Glomerular endothelial cell (primary cell): ENCODE data around the gene RLN1. TPM values are rescaled to one million over a fixed set of nuclear protein-coding genes. Genes with fewer than 3 reads are reported as not detected.
"Not testable (repeated sequence)": the region's sequence is repeated elsewhere in the genome, so short reads cannot be mapped to it uniquely, and the experiment has no call there.

Source experiments
- DNase-seq: peaks from one replicate; pipeline ENCODE4 v3.0.0-alpha.2; 2011; ENCODE audit warnings: low read depth, low spot score; ENCODE audit errors: extremely low read depth
- total RNA-seq: library from RNA; depleted of rRNA; stranded (reverse); fragments of >200 nt; gene quantifications from 2 replicates; pipeline ENCODE4 v1.2.3, GENCODE V29; 2015

The RLN1 gene
- total RNA-seq, 1 donor from 2014 or later = not detected

DNA sequence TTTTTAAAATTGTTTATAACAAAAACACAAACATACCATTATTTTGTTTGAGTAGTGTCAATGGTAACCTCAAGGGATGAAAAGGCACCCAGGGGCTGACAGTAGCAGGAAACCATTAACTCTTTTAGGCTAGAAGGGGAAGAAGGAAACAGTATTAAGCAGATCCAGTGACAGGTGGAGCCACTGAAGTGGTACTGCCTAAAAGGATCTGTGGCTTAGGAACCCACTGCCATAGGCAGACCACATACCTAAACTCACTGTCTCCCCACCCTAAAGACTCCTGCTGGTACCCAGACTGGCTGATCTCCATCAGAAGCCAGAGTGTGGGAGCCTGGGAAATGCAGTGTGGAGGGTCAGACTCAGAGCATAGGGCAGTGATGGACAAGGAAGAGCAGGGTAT lies 13.5 kb downstream of the RLN1 start:
- DNase-seq = no peak

GRCh38 chr9:5321601-5322000 lies 18.1 kb downstream of the RLN1 start:
- DNase-seq = not testable (repeated sequence)

DNA sequence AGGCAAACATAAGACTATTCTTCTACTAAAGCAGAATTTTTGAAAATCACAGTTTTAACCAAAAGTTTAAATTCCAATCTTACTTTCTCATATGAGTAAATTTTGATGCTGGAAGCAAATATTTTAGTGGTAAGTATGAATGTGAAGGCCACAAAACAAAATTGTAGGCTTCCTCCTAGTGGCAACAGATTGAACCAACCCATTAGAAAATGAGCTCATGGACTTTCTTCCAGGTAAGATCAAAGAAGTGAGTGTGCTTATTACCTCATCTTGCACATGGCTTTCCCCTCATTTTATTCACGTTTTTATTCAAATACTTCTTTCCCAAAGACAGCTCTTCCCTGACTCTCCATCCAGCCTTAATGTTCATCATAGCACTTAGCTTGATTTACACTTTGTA lies 18.6 kb downstream of the RLN1 start:
- DNase-seq = no peak

DNA sequence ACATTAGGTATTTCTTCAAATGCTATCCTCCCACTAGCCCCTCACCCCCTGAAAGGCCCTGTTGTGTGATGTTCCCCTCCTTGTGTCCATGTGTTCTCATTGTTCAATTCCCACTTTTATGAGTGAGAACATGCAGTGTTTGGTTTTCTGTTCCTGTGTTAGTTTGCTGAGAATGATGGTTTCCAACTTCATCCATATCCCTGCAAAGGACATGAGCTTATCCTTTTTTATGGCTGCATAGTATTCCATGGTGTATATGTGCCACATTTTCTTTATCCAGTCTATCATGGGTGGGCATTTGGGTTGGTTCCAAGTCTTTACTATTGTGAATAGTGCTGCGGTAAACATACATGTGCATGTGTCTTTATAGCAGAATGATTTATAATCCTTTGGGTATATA lies 23.3 kb downstream of the RLN1 start:
- not testable (repeated sequence) for DNase-seq

- no peak for DNase-seq
Observed at GRCh38 chr9:5315187-5315923, 24.3 kb downstream of the RLN1 start.

DNA sequence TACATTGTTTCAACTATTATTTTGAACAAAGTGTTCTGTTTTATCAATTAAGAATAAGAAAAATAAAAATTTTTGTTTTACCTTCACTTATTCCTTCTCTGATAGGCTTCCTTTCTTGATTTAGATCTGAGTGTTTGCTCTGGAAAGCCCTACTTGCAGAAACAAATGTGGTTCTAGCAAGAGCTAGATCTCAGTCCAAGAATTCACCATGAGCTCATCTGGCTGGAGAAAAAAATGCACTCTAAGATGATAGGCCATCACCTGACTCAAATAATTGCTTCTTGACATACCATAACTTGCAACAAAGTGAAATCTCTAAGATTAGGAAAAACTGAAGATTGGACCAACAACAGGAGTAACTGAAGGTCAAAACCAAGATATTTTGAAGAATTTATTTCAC lies 28.8 kb downstream of the RLN1 start:
- no peak for DNase-seq

DNA sequence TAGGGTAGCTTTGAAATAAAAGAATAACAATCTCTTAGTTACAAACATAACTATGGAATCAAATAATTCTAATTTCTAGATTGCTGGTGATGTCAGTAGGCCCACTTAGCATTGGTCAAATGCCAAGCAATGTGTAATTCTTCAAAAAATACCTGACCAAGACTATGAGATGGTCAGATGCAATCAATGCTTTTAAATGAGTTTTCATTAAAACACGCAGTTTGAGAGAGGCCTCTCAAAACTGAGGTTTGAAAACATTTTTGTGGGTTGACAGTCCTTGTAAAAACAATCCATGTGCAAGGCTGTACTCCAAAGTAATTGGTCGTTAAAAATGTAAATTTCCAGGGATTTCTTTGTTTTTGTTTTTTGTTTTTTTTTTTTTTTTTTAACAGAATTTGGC lies 33.9 kb downstream of the RLN1 start:
- no peak for DNase-seq

DNA sequence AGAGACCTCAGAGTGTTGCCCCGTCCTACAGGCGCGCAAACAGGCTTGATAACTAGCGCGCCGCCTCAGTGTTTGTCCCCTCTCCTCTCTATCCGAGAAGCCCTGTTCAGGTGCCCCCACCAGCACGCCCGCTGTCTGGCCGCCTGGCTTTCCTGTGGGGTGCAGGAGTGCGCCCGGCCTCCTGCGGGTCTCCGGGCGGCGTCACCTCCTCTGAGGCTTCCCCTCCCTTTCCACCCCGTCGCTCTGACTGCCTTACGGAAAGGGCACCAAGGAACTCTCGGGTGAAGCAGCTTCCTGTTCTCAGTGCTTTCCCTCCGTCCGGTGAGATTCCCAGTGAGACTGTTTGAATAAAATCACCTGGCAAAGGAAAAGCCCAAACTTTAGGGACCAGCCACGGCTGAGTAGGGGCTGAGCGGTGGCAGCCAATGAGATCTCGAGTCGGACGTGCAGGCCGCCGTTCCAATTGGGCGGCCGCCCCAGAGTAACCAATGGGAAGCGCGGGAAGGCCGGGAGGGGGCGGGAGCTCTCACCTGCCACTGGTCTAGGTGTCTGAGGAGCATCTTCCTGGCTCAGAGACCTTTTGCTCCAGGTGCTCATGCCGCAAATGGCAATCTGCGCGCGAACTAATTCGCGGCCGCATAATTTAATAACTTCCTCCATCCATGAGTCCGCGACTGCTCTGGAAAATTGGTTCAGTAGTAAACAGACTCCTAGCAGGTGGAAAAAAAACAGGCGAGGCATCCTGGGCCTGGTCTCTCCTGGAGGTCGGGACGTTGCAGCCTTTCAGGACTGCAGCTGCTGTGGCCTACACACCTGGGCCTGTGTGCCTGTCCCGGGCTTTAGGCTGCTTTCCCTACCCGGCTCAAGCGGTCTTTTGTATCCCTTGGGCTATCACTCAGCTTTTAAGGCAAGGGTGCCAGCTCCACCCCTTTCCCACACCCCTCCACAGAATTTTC lies 35.6 kb downstream of the RLN1 start, which contains the start of gene RLN2:
RLN2 (minus strand) TSS at position 877 of the 956 bp plus-strand sequence; CDS start at position 741, 136 bp downstream.
- not testable (repeated sequence) for DNase-seq

DNA sequence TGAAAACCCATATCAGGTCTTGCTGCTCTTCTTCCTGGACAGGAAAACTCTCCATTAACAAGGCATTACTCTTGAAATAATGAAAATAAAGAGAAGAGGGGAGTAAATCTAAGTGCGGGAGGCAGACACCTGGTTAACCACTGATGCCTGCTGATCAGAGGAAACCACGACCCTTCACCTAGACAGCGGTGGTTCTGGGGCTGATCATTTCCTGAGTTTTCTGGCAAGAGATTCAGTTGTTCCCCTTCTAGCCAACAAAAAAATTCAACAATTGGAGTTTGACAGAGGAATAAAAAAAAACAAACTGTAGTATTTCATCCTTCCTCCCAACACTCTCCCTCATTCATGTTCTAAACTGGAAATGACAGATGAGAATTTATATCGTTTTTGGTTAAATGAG lies 38.1 kb downstream of the RLN1 start:
- DNase-seq = no peak

- DNase-seq = no peak
Observed at GRCh38 chr9:5292141-5292540, 47.5 kb downstream of the RLN1 start.

DNA sequence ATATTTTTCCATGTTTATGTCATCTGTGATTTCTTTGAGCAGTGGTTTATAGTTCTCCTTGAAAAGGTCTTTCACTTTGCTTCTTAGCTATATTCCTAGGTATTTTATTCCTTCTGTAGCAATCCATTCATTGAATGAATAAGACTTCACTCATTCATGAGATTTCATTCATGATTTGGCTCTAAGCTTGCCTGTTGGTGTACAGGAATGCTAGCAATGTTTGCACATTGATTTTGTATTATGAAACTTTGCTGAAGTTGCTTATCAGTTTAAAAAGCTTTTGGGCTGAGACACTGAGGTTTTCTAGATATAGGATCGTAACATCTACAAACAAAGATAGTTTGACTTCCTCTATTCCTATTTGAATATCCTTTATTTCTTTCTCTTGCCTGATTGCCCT lies 51.1 kb downstream of the RLN1 start:
- DNase-seq = no peak

- no peak for DNase-seq
Observed at GRCh38 chr9:5286262-5286661, 53.4 kb downstream of the RLN1 start.

Other genes starting within 250 kb of the RLN1 start
- gene INSL6, start 154.2 kb downstream of the RLN1 start, total RNA-seq = not detected in 2 replicates
- gene INSL4, start 108.5 kb downstream of the RLN1 start, total RNA-seq = not detected in 2 replicates
- 0.68 TPM in 1 of 2 replicates, not detected in the other for gene RLN2, start 35.2 kb downstream of the RLN1 start, total RNA-seq
- gene PLGRKT, start 98.0 kb upstream of the RLN1 start, total RNA-seq = 13.0 and 25.7 TPM in 2 replicates
- 15.5 and 18.2 TPM in 2 replicates for gene CD274, start 110.7 kb upstream of the RLN1 start, total RNA-seq
- 20.4 and 27.0 TPM in 2 replicates for gene PDCD1LG2, start 170.7 kb upstream of the RLN1 start, total RNA-seq